Endothelial cell of hepatic sinusoid (primary cell): ENCODE results near the gene DSP.

Experiments used
- in situ Hi-C: cut with HindIII; loops from 2 replicates; pipeline ENCODE4 v1.10.0; 2017; ENCODE audit warnings: low sequenced_read_pairs

Gene DSP

DNA sequence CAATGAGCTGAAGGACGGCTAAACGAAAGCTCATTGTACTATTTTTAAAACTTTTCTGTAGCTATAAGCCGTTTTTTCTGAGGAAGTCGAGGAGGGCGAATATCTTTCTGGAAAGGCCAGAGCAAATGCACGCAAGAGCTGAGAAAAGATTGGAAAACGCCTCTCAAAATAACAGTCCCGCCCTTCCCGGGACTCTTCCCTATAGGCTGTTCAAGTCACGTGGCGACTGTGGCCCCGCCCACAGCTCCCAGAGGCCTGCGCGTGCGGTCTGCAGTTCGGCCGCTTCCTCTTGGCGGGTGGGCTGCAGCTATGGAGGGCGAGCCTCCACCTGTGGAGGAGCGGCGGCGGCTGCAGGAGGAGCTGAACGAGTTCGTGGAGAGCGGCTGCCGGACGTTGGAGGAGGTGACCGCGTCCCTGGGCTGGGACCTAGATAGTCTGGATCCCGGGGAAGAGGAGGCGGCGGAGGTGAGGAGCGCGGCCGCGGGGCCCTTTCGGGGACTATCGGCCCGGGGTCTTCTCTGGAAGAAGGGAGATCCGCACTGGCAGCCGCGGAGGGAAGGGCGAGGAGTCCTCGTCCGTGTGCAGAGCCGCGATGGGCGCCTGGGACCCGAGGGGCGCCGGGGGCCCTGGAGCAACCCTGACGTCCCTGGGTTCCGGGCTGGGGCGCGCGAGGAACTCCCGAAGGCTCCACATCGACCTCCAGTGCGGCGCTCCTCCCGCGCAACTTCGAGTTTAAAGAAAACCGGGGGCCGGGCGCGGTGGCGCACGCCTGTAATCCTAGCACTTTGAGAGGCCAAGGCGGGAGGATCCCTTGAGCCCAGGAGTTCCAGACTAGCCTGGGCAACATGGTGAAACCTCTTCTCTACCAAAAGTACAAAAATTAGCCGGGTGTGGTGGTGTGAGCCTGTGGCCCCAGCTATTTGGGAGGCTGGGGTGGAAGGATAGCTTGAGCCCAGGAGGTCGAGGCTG, 48.8 kb downstream of the DSP start, which contains the start of gene SNRNP48:
Gene SNRNP48 (plus strand): TSS at position 250 of the 969 bp plus-strand sequence. CDS start 60 bp downstream, at position 310.
- in situ Hi-C loops, result no loop called here

GRCh38 chr6:7590918-7591302, 49.4 kb downstream of the DSP start:
- in situ Hi-C loops, result no loop called here

- in situ Hi-C loops, result no loop called here
These were observed 50.3 kb downstream of the DSP start for GRCh38 chr6:7591770-7592169.

GRCh38 chr6:7593229-7593628, 51.8 kb downstream of the DSP start:
- in situ Hi-C loops, result no loop called here

DNA sequence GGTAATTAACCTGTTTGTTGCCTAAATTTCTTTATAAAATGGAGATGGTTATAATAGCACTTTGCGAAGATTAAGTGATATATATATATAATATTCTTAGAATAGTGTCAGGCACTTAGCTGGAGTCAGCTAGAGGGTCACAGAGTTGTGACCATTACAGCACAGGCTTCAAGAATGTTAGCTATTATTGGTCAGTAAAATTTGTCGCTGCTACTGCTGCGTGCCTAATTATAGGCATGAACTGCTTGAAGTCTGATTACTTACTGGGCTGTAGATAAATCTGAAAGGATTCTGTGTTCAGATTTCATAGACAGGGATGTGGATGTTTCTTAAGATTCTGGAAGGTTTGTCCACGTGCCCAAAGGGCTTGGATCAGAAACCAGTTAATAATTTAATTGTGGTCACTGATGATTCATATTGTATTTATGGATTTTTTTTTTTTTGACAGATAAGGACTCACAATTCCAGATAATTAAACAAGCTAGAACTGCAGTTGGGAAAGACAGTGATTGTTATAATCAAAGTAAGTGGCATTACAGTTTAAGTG, 53.2 kb downstream of the DSP start:
- in situ Hi-C loops, result no loop called here

GRCh38 chr6:7604003-7604402, 62.5 kb downstream of the DSP start:
- in situ Hi-C loops, result loop anchor here (25.0 kb wide), 1 partner anchor 317 kb away; no protein-coding TSS in a partner anchor

- in situ Hi-C loops, result loop anchor here (25.0 kb wide), 1 partner anchor 317 kb away; no protein-coding TSS in a partner anchor
These were observed 63.0 kb downstream of the DSP start for GRCh38 chr6:7604506-7604905.

GRCh38 chr6:7615611-7616383, 74.3 kb downstream of the DSP start:
- in situ Hi-C loops, result loop anchor here (25.0 kb wide), 1 partner anchor 328 kb away; no protein-coding TSS in a partner anchor

DNA sequence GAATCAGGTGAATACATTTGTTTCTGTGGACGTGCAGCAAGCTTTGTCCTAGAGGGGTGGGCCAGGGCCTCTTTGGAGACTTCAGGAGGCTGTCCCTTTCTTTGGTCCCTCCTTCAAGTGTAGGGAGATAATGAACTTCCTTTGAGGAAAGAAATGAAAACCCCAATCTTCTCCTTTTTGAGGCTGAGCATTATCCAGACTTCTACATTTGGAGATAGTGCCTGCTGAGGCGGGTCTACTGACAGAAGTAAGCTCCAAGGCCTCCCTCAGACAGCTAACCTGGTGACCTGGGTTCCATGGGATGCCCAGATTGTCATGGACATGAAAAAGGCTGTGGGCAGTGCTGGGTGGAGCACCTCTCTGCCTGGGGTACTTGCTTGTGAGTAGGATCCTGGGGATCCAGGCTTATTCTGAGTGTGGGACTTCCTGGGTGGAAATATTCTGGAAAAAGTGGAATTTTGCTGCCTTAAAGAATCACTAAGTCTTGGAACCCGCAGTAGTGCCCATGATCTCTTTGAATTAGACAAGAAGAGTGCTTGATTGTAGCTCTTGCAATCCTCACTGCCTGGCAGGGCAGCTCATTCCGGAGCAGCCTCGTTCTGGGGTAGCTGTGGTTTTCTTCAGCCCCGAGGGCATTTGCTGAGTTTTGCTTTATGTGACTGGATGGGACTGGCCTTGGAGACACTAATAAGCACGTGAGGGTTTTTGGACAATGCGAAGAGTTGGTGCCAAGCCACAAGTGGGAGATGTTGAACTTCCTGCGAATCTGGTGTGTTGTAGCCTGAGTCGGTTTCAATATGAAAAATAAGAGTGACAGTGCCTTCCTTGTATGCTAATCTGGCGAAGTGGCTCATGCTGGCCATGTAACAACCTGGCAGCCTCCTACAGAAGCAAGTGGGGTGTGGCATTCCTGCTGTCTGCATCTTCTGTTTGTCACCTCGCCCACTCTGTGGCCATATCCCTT, 76.6 kb downstream of the DSP start:
- in situ Hi-C loops, result loop anchor here (25.0 kb wide), 1 partner anchor 331 kb away; no protein-coding TSS in a partner anchor

DNA sequence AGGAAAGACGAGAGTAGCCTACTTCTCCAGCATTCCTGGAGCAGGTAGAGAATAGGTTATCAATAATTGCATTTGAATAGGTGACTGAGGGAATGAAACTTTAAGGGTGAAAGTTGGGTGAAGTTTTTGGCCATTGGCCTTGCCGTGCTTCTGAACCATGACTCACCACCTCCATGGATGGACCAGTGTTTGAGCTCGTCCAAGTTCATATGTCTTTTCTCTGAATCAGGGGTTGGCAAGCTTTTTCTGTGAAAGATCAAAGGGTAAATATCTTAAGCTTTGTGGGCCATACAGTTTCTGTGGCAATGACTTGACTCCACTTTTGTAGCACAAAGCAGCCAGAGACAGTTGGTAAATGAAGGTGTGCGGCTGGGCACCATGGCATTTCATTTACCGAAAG, 80.3 kb downstream of the DSP start:
- in situ Hi-C loops, result loop anchor here (25.0 kb wide), 1 partner anchor 334 kb away; no protein-coding TSS in a partner anchor

GRCh38 chr6:7624796-7625710, 83.6 kb downstream of the DSP start:
- in situ Hi-C loops, result loop anchor here (25.0 kb wide), 1 partner anchor 338 kb away; no protein-coding TSS in a partner anchor

DNA sequence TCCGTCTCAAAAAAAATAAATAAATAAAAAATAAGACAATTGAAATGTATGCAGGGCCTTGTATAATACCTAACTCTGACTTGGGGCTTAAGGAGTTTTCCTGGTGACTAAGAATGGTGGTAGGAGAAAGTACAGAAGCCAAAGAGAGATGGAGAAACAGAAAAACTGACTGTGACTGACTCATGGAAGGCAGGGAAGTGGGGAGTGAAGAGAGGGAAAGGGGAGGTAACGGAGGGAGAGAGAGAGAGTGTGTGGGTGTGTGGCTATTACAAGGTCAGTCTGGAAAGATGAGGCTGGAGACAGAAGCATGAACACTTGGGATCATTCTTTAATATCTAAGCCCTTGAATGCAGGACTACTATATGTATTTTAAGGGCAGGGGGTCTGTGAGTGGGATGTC, 87.0 kb downstream of the DSP start:
- in situ Hi-C loops, result no loop called here

- in situ Hi-C loops, result no loop called here
These were observed 87.4 kb downstream of the DSP start for GRCh38 chr6:7628909-7629308.

DNA sequence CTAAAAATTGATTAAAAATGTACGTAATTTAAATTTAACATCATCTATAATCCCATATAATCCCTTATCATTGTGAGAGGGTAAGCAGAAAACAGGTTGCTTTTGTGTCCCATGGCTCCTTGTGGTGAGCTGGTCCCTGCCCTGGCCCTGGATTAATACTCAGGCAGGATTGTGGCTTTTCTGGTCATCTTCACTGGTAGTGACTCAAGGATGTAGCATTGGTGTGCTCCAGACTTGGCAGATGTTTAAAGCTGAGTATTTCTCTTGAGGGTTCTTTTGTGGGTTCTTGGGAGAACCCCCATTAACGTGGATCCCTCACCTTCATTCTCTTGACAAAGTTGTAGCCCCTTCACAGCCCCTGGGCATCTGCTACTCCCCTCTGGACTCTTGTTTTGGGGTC, 87.8 kb downstream of the DSP start:
- in situ Hi-C loops, result no loop called here

DNA sequence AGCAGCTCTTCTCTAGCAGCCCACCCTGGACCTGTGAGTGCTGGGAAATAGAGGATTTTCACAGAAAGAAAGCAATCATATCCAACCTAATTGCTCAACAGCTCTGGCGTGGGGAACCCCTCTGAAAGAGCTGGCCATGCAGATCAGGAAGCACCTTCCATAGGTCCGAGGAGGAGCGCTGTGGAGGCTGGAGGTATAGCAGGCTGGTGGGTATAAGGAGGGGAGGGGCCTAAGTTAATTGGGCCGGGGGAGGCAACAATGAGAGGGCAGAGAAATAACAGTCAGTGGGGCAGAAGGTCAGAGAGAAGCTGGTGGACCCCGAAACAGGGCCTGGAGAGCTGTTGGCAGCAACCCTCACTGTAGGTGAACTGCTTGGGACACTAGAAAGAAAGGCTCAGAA, 89.3 kb downstream of the DSP start:
- in situ Hi-C loops, result no loop called here

DNA sequence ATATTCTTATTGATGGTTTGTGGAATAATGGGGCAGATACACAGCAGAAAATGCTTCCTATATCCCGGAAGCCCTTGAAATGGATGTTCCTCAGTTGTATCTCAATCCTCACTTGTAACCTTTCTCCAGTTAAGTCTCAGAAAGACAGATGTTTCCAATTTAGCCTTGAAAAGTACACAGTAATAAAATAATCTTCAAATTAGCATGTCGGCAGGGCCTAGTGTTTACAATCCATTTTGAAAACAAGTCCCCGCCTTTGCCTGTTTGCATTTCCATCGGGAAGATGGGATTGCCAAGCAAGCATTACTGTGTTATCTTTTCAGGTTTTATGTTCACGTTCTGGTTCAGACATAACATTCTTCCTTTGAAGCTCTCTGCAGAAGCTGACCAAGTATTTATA, 90.0 kb downstream of the DSP start:
- in situ Hi-C loops, result no loop called here

- in situ Hi-C loops, result no loop called here
These were observed 91.2 kb downstream of the DSP start for GRCh38 chr6:7632501-7633290.

GRCh38 chr6:7633361-7633760, 91.9 kb downstream of the DSP start:
- in situ Hi-C loops, result no loop called here
